ENCODE measurements around the gene ADPRHL1. TPM values are rescaled to one million over a fixed set of nuclear protein-coding genes. Genes with fewer than 3 reads are reported as not detected.
A peak's percentile ranks its signal among the peaks of the same experiment; 100 is the strongest.

Gene ADPRHL1
- polyA plus RNA-seq, 3 donors, result 0.15 to 0.52 (median 0.27) TPM

DNA sequence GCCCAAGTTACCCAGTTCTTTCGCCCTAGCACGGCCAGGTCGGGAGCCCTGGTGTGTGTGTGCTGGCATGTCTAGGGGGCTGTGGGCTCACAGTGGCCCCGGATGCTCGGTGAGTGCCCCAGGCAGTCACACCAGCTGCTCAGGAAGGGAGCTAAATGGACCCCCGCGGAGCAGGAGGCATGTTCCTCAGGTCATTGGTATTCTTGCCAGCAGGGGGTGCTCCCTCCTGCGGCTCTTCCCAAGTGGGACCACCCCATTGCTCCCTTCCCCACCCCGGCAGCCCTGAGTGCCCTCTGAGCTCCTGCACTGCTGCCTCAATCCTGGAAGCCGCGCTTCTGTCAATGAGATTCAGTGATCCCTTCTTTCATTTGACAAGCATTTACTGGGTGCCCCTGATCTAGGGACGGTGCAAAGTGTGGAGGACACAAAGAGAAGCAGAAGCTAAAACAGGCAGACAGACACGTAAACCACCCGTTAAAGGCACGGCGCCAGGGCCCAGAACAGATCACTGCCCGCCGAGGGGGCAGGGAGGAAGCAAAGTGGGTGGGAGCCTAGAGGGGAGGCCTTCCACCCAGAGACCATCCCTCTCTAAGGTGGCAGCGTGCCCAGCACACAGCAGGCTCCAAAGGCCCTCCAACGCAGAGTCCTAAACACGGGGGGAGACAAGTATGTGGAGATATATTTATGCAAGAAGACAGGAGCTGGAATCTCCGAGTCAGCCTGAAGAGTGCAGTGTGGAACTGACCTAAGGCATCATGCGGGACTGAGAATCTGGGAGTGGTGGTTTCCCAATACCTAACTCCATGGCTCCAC is 5.2 kb upstream of the ADPRHL1 start:
- Mint-ChIP-seq H3K4me1 (no peaks in the 10 kb centered on the region), H3K4me3 (no peak overlapping the region), H3K36me3 (peaks cover 73 to 84% of the 10 kb centered on the region in 2 donors), H3K9me3 (peaks cover 0 to 2% (median 0%) of the 10 kb centered on the region in 7 donors), H3K27ac (peak overlapping the region in 1 of 7 donors; percentile 60), H3K27me3 (ENCODE audit: low read depth in 3 of 3) (peaks cover 0 to 3% (median 0%) of the 10 kb centered on the region in 3 donors)
- Histone ChIP-seq H3K27ac (ENCODE audit: low read depth in 1 of 2, low read length in 2 of 2) (peak overlapping the region in 1 of 2 donors; percentile 14), H3K9ac (ENCODE audit: insufficient read depth, low read length, poor library complexity, severe bottlenecking) (no peak overlapping the region), H3K4me2 (replicated peaks; ENCODE audit: extremely low read depth, low read length, poor library complexity, severe bottlenecking) (no peak overlapping the region), H4K20me1 (ENCODE audit: insufficient read depth, low read length) (no peaks in the 10 kb centered on the region), H3K36me3 (replicated peaks in 1 of 2; ENCODE audit: control insufficient read depth in 1 of 2, insufficient read depth in 2 of 2, low read length in 2 of 2) (peaks cover 65 to 85% of the 10 kb centered on the region in 2 donors), H3K27me3 (ENCODE audit: control insufficient read depth in 2 of 2, insufficient read depth in 2 of 2, low read length in 2 of 2) (no peaks in the 10 kb centered on the region), H3K9me3 (replicated peaks in 1 of 2; ENCODE audit: control insufficient read depth in 1 of 2, insufficient read depth in 1 of 2, low read length in 2 of 2) (no peaks in the 10 kb centered on the region), H3K4me1 (ENCODE audit: control insufficient read depth in 1 of 2, insufficient read depth in 2 of 2, low read length in 2 of 2) (no peaks in the 10 kb centered on the region), H3K79me2 (ENCODE audit: insufficient read depth, low read length) (no peaks in the 10 kb centered on the region), H3K4me3 (replicated peaks in 1 of 3; ENCODE audit: low read depth in 2 of 3, low read length in 3 of 3) (no peak overlapping the region), H2AFZ (ENCODE audit: insufficient read depth, low read depth, low read length, poor library complexity, severe bottlenecking) (no peak overlapping the region)
- DNase-seq, result no peak
- WGBS (ENCODE audit: insufficient coverage), result 87% methylated on average over 11 of the region's 23 CpGs
- intact Hi-C loops (cut with micrococcal nuclease), result no loop called here
- TF ChIP-seq, protein P1, sequence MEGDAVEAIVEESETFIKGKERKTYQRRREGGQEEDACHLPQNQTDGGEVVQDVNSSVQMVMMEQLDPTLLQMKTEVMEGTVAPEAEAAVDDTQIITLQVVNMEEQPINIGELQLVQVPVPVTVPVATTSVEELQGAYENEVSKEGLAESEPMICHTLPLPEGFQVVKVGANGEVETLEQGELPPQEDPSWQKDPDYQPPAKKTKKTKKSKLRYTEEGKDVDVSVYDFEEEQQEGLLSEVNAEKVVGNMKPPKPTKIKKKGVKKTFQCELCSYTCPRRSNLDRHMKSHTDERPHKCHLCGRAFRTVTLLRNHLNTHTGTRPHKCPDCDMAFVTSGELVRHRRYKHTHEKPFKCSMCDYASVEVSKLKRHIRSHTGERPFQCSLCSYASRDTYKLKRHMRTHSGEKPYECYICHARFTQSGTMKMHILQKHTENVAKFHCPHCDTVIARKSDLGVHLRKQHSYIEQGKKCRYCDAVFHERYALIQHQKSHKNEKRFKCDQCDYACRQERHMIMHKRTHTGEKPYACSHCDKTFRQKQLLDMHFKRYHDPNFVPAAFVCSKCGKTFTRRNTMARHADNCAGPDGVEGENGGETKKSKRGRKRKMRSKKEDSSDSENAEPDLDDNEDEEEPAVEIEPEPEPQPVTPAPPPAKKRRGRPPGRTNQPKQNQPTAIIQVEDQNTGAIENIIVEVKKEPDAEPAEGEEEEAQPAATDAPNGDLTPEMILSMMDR (IDR thresholded peaks at IDR 0.05), result peak; percentile 44

- Mint-ChIP-seq H3K36me3 (peaks cover 70 to 88% of the 10 kb centered on the region in 2 donors), H3K4me1 (no peaks in the 10 kb centered on the region), H3K9me3 (peaks cover 0 to 2% (median 0%) of the 10 kb centered on the region in 7 donors), H3K4me3 (no peak overlapping the region), H3K27me3 (ENCODE audit: low read depth in 3 of 3) (peaks cover 0 to 3% (median 0%) of the 10 kb centered on the region in 3 donors), H3K27ac (no peak overlapping the region)
- H3K9ac ChIP-seq (ENCODE audit: insufficient read depth, low read length, poor library complexity, severe bottlenecking), result no peak overlapping the region
- no peaks in the 10 kb centered on the region for H3K79me2 ChIP-seq (ENCODE audit: insufficient read depth, low read length)
- no peak overlapping the region for H3K4me2 ChIP-seq (replicated peaks; ENCODE audit: extremely low read depth, low read length, poor library complexity, severe bottlenecking)
- peaks cover 65 to 91% of the 10 kb centered on the region in 2 donors for H3K36me3 ChIP-seq (replicated peaks in 1 of 2; ENCODE audit: control insufficient read depth in 1 of 2, insufficient read depth in 2 of 2, low read length in 2 of 2)
- DNase-seq, result no peak
- TF ChIP-seq, protein P1 (IDR thresholded peaks at IDR 0.05), result no peak
- 92% methylated on average over 13 of the region's 27 CpGs for WGBS (ENCODE audit: insufficient coverage)
- H3K27ac ChIP-seq (ENCODE audit: low read depth in 1 of 2, low read length in 2 of 2), result no peak overlapping the region
- H3K9me3 ChIP-seq (replicated peaks in 1 of 2; ENCODE audit: control insufficient read depth in 1 of 2, insufficient read depth in 1 of 2, low read length in 2 of 2), result no peaks in the 10 kb centered on the region
- no peak overlapping the region for H2AFZ ChIP-seq (ENCODE audit: insufficient read depth, low read depth, low read length, poor library complexity, severe bottlenecking)
- H4K20me1 ChIP-seq (ENCODE audit: insufficient read depth, low read length), result no peaks in the 10 kb centered on the region
- no peaks in the 10 kb centered on the region for H3K27me3 ChIP-seq (ENCODE audit: control insufficient read depth in 2 of 2, insufficient read depth in 2 of 2, low read length in 2 of 2)
- no peaks in the 10 kb centered on the region for H3K4me1 ChIP-seq (ENCODE audit: control insufficient read depth in 1 of 2, insufficient read depth in 2 of 2, low read length in 2 of 2)
- H3K4me3 ChIP-seq (replicated peaks in 1 of 3; ENCODE audit: low read depth in 2 of 3, low read length in 3 of 3), result no peak overlapping the region
- intact Hi-C loops (cut with micrococcal nuclease), result no loop called here
Observed at GRCh38 chr13:113457510-113457909, 4.2 kb upstream of the ADPRHL1 start.

Data from CD14-positive monocyte (primary cell).